B cell (primary cell): ENCODE data around the gene INTS7.

Experiments
- EZH2 ChIP-seq: IDR thresholded peaks from 2 replicates; pipeline ENCODE4 v1.6.1; 2012; ENCODE audit warnings: borderline replicate concordance, low read depth, mild to moderate bottlenecking, moderate library complexity, low read length; ENCODE audit not compliant: insufficient read depth, poor library complexity, severe bottlenecking
- TF ChIP-seq, protein P1 (sequence below): fragments of 200-600 bp; IDR thresholded peaks from one replicate; pipeline ENCODE4 v1.8.0; 2022; ENCODE audit warnings: antibody characterized with exemption, mild to moderate bottlenecking

DNA sequence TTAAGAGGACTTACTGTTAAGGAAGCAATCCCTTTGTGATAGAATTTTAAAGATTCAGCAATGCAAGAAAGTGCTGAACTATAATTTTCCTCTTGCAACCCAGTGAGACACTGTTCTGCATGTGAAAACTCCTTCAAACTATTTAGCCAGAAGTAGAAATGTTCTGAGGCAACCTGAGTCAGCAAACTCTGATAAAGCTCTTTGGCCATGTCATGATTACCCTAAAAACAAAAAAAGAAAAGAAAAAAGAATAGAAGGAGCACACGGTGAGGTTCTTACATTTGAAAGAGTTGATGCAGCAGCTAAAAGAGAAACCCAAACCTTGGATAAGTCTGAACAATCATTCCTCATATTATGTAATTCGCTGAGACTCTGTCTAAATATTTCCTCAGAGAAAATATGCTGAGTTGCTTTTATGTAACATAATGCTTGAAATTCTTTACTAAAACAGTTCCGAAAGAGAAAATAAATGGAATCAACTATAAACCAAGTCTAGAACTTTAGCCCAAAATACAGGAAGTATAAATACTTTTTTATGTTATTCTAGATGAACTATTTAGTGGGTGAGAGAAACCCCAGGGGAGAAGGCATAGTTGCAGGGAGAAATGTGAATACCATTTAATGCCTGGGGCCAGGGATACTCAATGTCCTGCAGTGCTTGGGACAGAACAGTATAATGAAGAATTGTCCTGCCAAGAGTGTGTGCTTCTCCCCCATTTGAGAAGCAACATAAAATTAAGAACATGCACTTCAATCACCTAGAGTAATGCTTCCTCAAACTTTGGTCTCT, 60.0 kb downstream of the INTS7 start:
- TF ChIP-seq EZH2 = no peak
- TF ChIP-seq, protein P1, sequence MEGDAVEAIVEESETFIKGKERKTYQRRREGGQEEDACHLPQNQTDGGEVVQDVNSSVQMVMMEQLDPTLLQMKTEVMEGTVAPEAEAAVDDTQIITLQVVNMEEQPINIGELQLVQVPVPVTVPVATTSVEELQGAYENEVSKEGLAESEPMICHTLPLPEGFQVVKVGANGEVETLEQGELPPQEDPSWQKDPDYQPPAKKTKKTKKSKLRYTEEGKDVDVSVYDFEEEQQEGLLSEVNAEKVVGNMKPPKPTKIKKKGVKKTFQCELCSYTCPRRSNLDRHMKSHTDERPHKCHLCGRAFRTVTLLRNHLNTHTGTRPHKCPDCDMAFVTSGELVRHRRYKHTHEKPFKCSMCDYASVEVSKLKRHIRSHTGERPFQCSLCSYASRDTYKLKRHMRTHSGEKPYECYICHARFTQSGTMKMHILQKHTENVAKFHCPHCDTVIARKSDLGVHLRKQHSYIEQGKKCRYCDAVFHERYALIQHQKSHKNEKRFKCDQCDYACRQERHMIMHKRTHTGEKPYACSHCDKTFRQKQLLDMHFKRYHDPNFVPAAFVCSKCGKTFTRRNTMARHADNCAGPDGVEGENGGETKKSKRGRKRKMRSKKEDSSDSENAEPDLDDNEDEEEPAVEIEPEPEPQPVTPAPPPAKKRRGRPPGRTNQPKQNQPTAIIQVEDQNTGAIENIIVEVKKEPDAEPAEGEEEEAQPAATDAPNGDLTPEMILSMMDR = no peak
